CD14-positive monocyte (primary cell): ENCODE measurements around the gene IFTAP. TPM values are rescaled to one million over a fixed set of nuclear protein-coding genes. Genes with fewer than 3 reads are reported as not detected.

Experiments
- DNase-seq, 3 donors: peaks; one replicate each; pipeline ENCODE4 v3.0.0-alpha.2; 2011 to 2022
- H2AFZ ChIP-seq: 2 replicates; pipeline ENCODE4 v1.6.0; 2012; ENCODE audit warnings: mild to moderate bottlenecking, low read depth, low read length, inconsistent platforms; ENCODE audit not compliant: insufficient read depth, poor library complexity, severe bottlenecking
- H3K27ac ChIP-seq, 2 donors: 1 replicate in 1 of 2; 2 replicates in 1 of 2; pipeline ENCODE4 v1.5.1; 2012 to 2013; ENCODE audit warnings: low read length in 2 of 2, control low read depth in 1 of 2, inconsistent platforms in 1 of 2, low read depth in 1 of 2, mild to moderate bottlenecking in 1 of 2
- H3K27me3 ChIP-seq, 2 donors: one replicate each; pipeline versions ENCODE4 v1.6.0 to v1.6.1; 2011 to 2013; ENCODE audit warnings: low read length in 2 of 2; ENCODE audit not compliant: control insufficient read depth in 2 of 2, insufficient read depth in 2 of 2
- H3K36me3 ChIP-seq, 2 donors: replicated peaks in 1 of 2; 1 replicate in 1 of 2; 2 replicates in 1 of 2; pipeline versions ENCODE4 v1.5.1 to v1.6.1; 2012 to 2013; ENCODE audit warnings: low read length in 2 of 2, control low read depth in 1 of 2, inconsistent platforms in 1 of 2, mild to moderate bottlenecking in 1 of 2; ENCODE audit not compliant: insufficient read depth in 2 of 2, control insufficient read depth in 1 of 2
- H3K4me1 ChIP-seq, 2 donors: 1 replicate in 1 of 2; 2 replicates in 1 of 2; pipeline versions ENCODE4 v1.5.1 to v1.6.1; 2012 to 2013; ENCODE audit warnings: low read length in 2 of 2, control low read depth in 1 of 2, inconsistent platforms in 1 of 2, mild to moderate bottlenecking in 1 of 2, moderate library complexity in 1 of 2; ENCODE audit not compliant: insufficient read depth in 2 of 2, control insufficient read depth in 1 of 2
- H3K4me2 ChIP-seq: replicated peaks from 2 replicates; pipeline ENCODE3; 2012; ENCODE audit warnings: low read length, moderate library complexity, mild to moderate bottlenecking; ENCODE audit not compliant: poor library complexity, severe bottlenecking; ENCODE audit errors: extremely low read depth
- H3K4me3 ChIP-seq, 3 experiments: fragments of 200-600 bp in 1 of 3; sonication (generic) in 1 of 3; replicated peaks in 1 of 3; 1 replicate in 2 of 3; 2 replicates in 1 of 3; pipeline ENCODE4 v1.5.1; 2011 to 2013; ENCODE audit warnings: low read length in 3 of 3, mild to moderate bottlenecking in 3 of 3, control low read depth in 2 of 3, low read depth in 2 of 3, inconsistent platforms in 1 of 3, moderate library complexity in 1 of 3
- H3K79me2 ChIP-seq: 2 replicates; pipeline ENCODE4 v1.6.0; 2012; ENCODE audit warnings: mild to moderate bottlenecking, control low read depth, inconsistent platforms, low read length, moderate library complexity; ENCODE audit not compliant: insufficient read depth
- H3K9ac ChIP-seq: 2 replicates; pipeline ENCODE4 v1.6.0; 2017; ENCODE audit warnings: low read length, mild to moderate bottlenecking; ENCODE audit not compliant: insufficient read depth, poor library complexity, severe bottlenecking
- H3K9me3 ChIP-seq, 2 donors: replicated peaks in 1 of 2; 1 replicate in 1 of 2; 2 replicates in 1 of 2; pipeline versions ENCODE4 v1.5.1 to v1.6.1; 2012 to 2013; ENCODE audit warnings: low read length in 2 of 2, control low read depth in 1 of 2; ENCODE audit not compliant: control insufficient read depth in 1 of 2, insufficient read depth in 1 of 2
- H4K20me1 ChIP-seq: 2 replicates; pipeline ENCODE4 v1.6.0; 2012; ENCODE audit warnings: mild to moderate bottlenecking, low read length, control low read depth, moderate library complexity; ENCODE audit not compliant: insufficient read depth
- H3K27ac Mint-ChIP-seq, 7 donors: one replicate each; pipeline ENCODE4 v1.8.0; 2020; ENCODE audit warnings: mild to moderate bottlenecking in 7 of 7, mixed read lengths in 7 of 7, moderate library complexity in 6 of 7, inconsistent platforms in 2 of 7
- H3K27me3 Mint-ChIP-seq, 3 donors: one replicate each; pipeline ENCODE4 v1.8.0; 2021 to 2022; ENCODE audit warnings: low read depth in 3 of 3, mild to moderate bottlenecking in 3 of 3, mixed read lengths in 3 of 3, moderate library complexity in 3 of 3, inconsistent platforms in 1 of 3
- H3K36me3 Mint-ChIP-seq, 2 donors: one replicate each; pipeline ENCODE4 v1.8.0; 2020; ENCODE audit warnings: mixed read lengths in 2 of 2, inconsistent platforms in 1 of 2, mild to moderate bottlenecking in 1 of 2
- H3K4me1 Mint-ChIP-seq: one replicate; pipeline ENCODE4 v1.8.0; 2020; ENCODE audit warnings: mild to moderate bottlenecking, mixed read lengths
- H3K4me3 Mint-ChIP-seq, 2 donors: one replicate each; pipeline ENCODE4 v1.8.0; 2020; ENCODE audit warnings: mild to moderate bottlenecking in 2 of 2, mixed read lengths in 2 of 2, moderate library complexity in 1 of 2
- H3K9me3 Mint-ChIP-seq, 7 donors: one replicate each; pipeline ENCODE4 v1.8.0; 2020 to 2022; ENCODE audit warnings: mixed read lengths in 7 of 7, mild to moderate bottlenecking in 6 of 7, moderate library complexity in 6 of 7, inconsistent platforms in 2 of 7
- WGBS: methylation state at CpG from one replicate; pipeline ENCODE4 v1.1.5; 2013; ENCODE audit warnings: missing lambda C conversion rate; ENCODE audit not compliant: insufficient coverage; 5-methylcytosine and 5-hydroxymethylcytosine counted together
- intact Hi-C, 2 donors: fragments of 100-400 bp; cut with micrococcal nuclease; formaldehyde crosslinking; loops; one replicate each; pipeline versions ENCODE4 v1.15.0 to v1.15.1; 2023
- polyA plus RNA-seq, 3 donors: library from polyadenylated mRNA; depleted of rRNA in 1 of 3; unstranded in 2 of 3; stranded (reverse) in 1 of 3; fragments of 300-500 nt in 2 of 3; fragments of >200 nt in 1 of 3; fragmentation: Illumina TruSeq in 2 of 3; gene quantifications; 1 replicate in 2 of 3; 2 replicates in 1 of 3; pipeline ENCODE4 v1.2.3, GENCODE V29; 2012 to 2021
- TF ChIP-seq, protein P1 (sequence below): fragments of 200-600 bp; IDR thresholded peaks from one replicate; pipeline ENCODE4 v1.8.0; 2022; ENCODE audit warnings: antibody characterized with exemption, mild to moderate bottlenecking

The IFTAP gene
- polyA plus RNA-seq, 3 donors: 5.0 to 18.7 (median 13.9) TPM

DNA sequence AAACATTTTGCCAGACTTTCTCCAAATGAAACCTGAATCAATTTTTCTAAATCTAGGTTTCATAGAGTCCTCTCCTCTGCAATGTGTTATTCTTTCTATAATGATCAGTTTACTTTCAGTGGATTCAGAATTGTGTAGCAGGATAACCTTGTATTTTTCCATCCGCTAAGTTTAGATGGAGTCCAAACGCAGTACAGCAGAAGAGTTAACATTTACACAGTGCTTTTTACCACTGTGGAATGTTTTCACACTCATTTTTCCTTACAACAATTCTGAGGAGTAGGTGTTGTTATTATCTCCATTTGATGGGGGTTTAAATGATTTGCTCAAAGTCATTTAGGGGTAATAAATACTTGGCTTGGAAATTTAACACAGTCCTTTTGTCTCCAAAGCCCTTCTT is 16.9 kb upstream of the IFTAP start:
- no CpG with 5 or more reads among the region's 2 CpGs for WGBS

DNA sequence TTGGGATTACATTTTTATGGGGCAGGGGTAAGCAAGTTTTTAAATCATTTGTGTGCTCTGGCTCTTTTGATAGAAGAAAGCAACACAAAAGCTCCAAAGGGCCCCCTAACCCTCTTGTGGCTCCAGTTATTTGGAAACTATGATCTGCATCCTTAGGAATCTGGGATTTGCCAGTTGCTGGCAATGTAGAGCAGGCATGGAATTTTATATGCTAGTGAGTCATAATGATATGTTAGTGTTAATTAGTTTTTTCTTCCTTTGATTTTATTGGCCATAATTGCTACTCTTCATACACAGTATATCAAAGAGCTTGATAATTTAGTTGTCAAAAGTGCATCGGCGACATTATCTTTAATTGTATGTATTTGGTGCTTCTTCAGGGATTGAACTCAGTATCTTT is 16.4 kb upstream of the IFTAP start:
- peaks cover 0 to 1% (median 0%) of the 10 kb centered on the region in 3 donors for H3K27me3 Mint-ChIP-seq
- H3K79me2 ChIP-seq: no peaks in the 10 kb centered on the region
- no peak overlapping the region for H3K4me2 ChIP-seq
- no peaks in the 10 kb centered on the region for H3K4me1 Mint-ChIP-seq
- H3K27ac ChIP-seq: no peak overlapping the region
- TF ChIP-seq, protein P1, sequence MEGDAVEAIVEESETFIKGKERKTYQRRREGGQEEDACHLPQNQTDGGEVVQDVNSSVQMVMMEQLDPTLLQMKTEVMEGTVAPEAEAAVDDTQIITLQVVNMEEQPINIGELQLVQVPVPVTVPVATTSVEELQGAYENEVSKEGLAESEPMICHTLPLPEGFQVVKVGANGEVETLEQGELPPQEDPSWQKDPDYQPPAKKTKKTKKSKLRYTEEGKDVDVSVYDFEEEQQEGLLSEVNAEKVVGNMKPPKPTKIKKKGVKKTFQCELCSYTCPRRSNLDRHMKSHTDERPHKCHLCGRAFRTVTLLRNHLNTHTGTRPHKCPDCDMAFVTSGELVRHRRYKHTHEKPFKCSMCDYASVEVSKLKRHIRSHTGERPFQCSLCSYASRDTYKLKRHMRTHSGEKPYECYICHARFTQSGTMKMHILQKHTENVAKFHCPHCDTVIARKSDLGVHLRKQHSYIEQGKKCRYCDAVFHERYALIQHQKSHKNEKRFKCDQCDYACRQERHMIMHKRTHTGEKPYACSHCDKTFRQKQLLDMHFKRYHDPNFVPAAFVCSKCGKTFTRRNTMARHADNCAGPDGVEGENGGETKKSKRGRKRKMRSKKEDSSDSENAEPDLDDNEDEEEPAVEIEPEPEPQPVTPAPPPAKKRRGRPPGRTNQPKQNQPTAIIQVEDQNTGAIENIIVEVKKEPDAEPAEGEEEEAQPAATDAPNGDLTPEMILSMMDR: no peak
- no peak overlapping the region for H3K9ac ChIP-seq
- no peaks in the 10 kb centered on the region for H3K36me3 ChIP-seq
- H3K27ac Mint-ChIP-seq: no peak overlapping the region
- H3K4me3 ChIP-seq: no peak overlapping the region
- intact Hi-C loops: no loop called here
- no peaks in the 10 kb centered on the region for H3K27me3 ChIP-seq
- no peak overlapping the region for H2AFZ ChIP-seq
- H4K20me1 ChIP-seq: no peaks in the 10 kb centered on the region
- no peaks in the 10 kb centered on the region for H3K4me1 ChIP-seq
- H3K9me3 ChIP-seq: peaks cover 0 to 8% of the 10 kb centered on the region in 2 donors
- H3K36me3 Mint-ChIP-seq: no peaks in the 10 kb centered on the region
- no CpG with 5 or more reads among the region's 2 CpGs for WGBS
- no peak for DNase-seq
- H3K4me3 Mint-ChIP-seq: no peak overlapping the region
- H3K9me3 Mint-ChIP-seq: peaks cover 2 to 7% (median 2%) of the 10 kb centered on the region in 7 donors

More for the DNA sequence above, 16.9 kb upstream of the IFTAP start:
- H3K4me3 ChIP-seq: no peak overlapping the region
- peaks cover under 1 to 7% (median 2%) of the 10 kb centered on the region in 7 donors for H3K9me3 Mint-ChIP-seq
- H4K20me1 ChIP-seq: no peaks in the 10 kb centered on the region
- H3K27ac Mint-ChIP-seq: no peak overlapping the region
- no peaks in the 10 kb centered on the region for H3K79me2 ChIP-seq
- H3K9ac ChIP-seq: no peak overlapping the region
- H2AFZ ChIP-seq: no peak overlapping the region
- H3K36me3 Mint-ChIP-seq: no peaks in the 10 kb centered on the region
- no peak overlapping the region for H3K4me2 ChIP-seq
- H3K27ac ChIP-seq: no peak overlapping the region
- H3K4me1 ChIP-seq: no peaks in the 10 kb centered on the region
- no peak for DNase-seq
- TF ChIP-seq, protein P1: no peak
- no peak overlapping the region for H3K4me3 Mint-ChIP-seq
- no peaks in the 10 kb centered on the region for H3K36me3 ChIP-seq
- peaks cover 0 to 1% (median 0%) of the 10 kb centered on the region in 3 donors for H3K27me3 Mint-ChIP-seq
- peaks cover 0 to 8% of the 10 kb centered on the region in 2 donors for H3K9me3 ChIP-seq
- H3K4me1 Mint-ChIP-seq: no peaks in the 10 kb centered on the region
- no peaks in the 10 kb centered on the region for H3K27me3 ChIP-seq
- intact Hi-C loops: no loop called here
